Activated CD8-positive, alpha-beta memory T cell treated with anti-CD3 and anti-CD28 coated beads, Interleukin-2, amount 50 U/mL, for 1 hour (primary cell): Measurements from ENCODE around the gene FLT3LG.

ENCODE experiments used
- DNase-seq: peaks from one replicate; pipeline ENCODE4 v3.0.0-alpha.2; 2020; ENCODE audit errors: extremely low read depth

Gene FLT3LG

GRCh38 chr19:49512970-49513745 is 39.1 kb downstream of the FLT3LG start:
- DNase-seq, result no peak

- no peak for DNase-seq
These were observed 39.7 kb downstream of the FLT3LG start for GRCh38 chr19:49513746-49514118.

- no peak for DNase-seq
These were observed 40.1 kb downstream of the FLT3LG start for GRCh38 chr19:49514151-49514550.

DNA sequence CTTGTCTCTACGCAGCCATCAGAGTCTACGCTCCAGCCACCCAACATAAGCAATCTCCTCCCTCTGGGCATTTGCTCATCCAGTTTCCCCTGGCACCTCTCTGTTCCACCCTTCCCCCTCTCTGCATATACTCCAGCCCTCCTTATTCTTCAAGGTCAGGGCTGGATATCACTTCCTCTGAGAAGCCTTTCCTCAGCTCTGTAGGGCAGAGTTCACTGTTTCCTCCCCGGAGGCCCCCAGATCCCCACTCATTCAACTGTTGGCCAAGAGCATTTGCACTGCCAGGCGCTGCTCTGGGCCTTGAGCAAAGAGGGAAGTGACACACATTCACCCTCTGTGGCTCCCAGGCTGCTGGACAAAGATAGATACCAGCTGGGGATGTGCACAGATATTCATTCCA is 41.8 kb downstream of the FLT3LG start:
- DNase-seq, result no peak

DNA sequence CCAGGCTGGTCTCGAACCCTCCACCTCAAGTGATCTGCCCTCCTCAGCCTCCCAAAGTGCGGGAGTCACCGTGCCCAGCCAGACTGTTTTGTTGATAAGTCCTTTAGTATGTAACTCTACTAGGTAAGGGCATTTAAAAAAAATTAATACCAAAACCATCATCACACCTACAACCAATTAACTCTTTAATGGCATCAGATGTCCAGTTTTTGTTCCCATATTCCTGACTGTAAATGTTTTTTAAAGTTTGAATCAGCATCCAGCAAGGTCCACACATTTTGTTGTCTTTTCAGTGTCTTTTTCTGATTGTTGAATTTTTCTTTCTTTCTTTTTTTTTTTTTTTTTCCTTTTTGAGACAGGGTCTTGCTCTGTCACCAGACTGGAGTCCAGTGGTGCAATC is 44.0 kb downstream of the FLT3LG start:
- no peak for DNase-seq

GRCh38 chr19:49520705-49521319 is 46.8 kb downstream of the FLT3LG start:
- DNase-seq, result no peak

- DNase-seq, result no peak
These were observed 50.9 kb downstream of the FLT3LG start for GRCh38 chr19:49524812-49525455.

GRCh38 chr19:49528211-49528771 is 54.3 kb downstream of the FLT3LG start:
- DNase-seq, result no peak

DNA sequence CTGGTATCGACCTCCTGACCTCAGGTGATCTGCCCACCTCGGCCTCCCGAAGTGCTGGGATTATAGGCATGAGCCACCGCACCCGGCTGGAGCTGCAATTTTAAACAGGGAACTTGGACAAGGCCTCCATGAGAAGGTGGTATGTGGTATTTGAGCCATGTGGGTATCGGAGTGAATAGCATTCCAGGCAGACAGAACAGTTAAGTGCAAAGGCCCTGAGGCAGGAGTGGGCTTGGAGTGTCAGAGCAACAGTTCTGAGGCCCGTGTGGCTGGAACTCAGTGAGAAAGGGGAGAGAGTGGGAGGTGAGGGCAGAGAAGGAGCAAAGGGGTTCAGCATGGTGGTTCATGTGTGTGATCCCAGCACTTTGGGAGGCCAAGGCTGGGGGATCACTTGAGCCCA is 56.7 kb downstream of the FLT3LG start:
- DNase-seq, result no peak

DNA sequence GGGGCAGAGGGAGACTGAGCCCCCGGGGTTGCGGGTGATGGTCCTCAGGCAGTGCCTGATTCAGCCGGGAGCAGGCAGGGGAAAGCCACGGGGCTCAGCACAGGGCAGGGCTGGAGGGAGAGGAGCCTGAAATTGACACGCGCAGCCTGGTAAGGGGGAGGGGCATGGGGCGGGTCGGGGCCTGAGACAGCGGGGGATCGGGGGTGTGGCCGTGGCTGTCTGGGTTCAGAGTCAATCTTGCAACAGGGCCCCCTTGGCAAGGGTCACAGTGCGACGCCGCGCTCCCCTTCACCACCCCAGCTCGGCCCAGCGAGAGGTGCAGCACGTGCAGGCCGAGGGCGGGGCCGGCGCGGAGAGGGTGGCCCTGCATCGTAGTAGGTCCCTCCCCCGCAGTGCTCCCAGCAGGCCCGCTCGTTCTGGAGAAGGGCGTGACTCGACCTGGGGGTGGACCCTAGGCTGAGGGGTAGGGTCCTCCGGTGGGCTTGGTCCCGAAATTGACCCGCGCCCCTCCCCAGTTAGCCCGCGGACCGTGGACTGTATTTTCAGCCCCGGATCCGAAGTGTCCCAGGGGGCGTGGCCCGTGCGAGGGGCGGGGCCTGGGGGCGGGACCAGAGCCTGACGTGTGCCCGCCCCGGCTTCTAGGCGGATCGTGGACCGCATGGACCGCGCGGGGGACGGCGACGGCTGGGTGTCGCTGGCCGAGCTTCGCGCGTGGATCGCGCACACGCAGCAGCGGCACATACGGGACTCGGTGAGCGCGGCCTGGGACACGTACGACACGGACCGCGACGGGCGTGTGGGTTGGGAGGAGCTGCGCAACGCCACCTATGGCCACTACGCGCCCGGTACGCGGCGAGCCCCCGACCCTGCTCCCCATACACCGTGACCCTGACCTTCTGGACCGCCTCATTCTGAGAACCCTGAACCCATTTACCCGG is 59.8 kb downstream of the FLT3LG start:
- peak; percentile 45 for DNase-seq

GRCh38 chr19:49534632-49535385 is 60.8 kb downstream of the FLT3LG start:
- no peak for DNase-seq
